Small intestine (tissue), 7 donors: ENCODE measurements around the gene PVR. TPM values are rescaled to one million over a fixed set of nuclear protein-coding genes. Genes with fewer than 3 reads are reported as not detected.
"Not testable (repeated sequence)": the region's sequence is repeated elsewhere in the genome, so short reads cannot be mapped to it uniquely, and the experiment has no call there.

Experiments used
- DNase-seq, 2 donors: peaks; one replicate each; pipeline versions ENCODE4 v3.0.0 to v3.0.0-alpha.2; 2013
- FAIRE-seq: peaks from 2 replicates; lab custom pipeline; 2012; peaks lifted over from hg19 to GRCh38; lab: Jason Lieb, UNC
- H3K27ac ChIP-seq, 3 donors: one replicate each; pipeline ENCODE4 v1.5.1; 2013; ENCODE audit warnings: low read length in 2 of 3, mild to moderate bottlenecking in 2 of 3, control low read depth in 1 of 3, inconsistent platforms in 1 of 3, low read depth in 1 of 3, moderate library complexity in 1 of 3
- H3K27me3 ChIP-seq, 3 donors: one replicate each; pipeline ENCODE4 v1.6.1; 2013; ENCODE audit warnings: low read length in 3 of 3, inconsistent platforms in 1 of 3; ENCODE audit not compliant: control insufficient read depth in 3 of 3, insufficient read depth in 3 of 3
- H3K36me3 ChIP-seq, 3 donors: one replicate each; pipeline ENCODE4 v1.6.1; 2013; ENCODE audit warnings: low read length in 3 of 3, inconsistent platforms in 1 of 3, low read depth in 1 of 3, mild to moderate bottlenecking in 1 of 3, moderate library complexity in 1 of 3; ENCODE audit not compliant: control insufficient read depth in 3 of 3, insufficient read depth in 2 of 3
- H3K4me1 ChIP-seq, 3 donors: one replicate each; pipeline ENCODE4 v1.6.1; 2013; ENCODE audit warnings: low read length in 2 of 3, inconsistent platforms in 1 of 3, low read depth in 1 of 3, mild to moderate bottlenecking in 1 of 3, moderate library complexity in 1 of 3; ENCODE audit not compliant: control insufficient read depth in 3 of 3, insufficient read depth in 2 of 3
- H3K4me3 ChIP-seq, 3 donors: one replicate each; pipeline ENCODE4 v1.5.1; 2013; ENCODE audit warnings: low read length in 3 of 3, control low read depth in 1 of 3, inconsistent platforms in 1 of 3, low read depth in 1 of 3, mild to moderate bottlenecking in 1 of 3, moderate library complexity in 1 of 3
- H3K9me3 ChIP-seq, 2 donors: one replicate each; pipeline ENCODE4 v1.6.1; 2013; ENCODE audit warnings: low read depth in 1 of 2, low read length in 1 of 2; ENCODE audit not compliant: control insufficient read depth in 2 of 2, insufficient read depth in 1 of 2
- WGBS, 3 donors: extraction: QIAGEN DNeasy Blood & Tissue Kit; methylation state at CpG; one replicate each; pipeline ENCODE4 v1.1.7; 2013; 5-methylcytosine and 5-hydroxymethylcytosine counted together
- polyA plus RNA-seq, 4 donors: library from polyadenylated mRNA; stranded (reverse) in 3 of 4; unstranded in 1 of 4; fragments of 200-250 nt in 3 of 4; fragments of 120-200 nt in 1 of 4; gene quantifications; one replicate each; pipeline versions ENCODE4 v1.2.1 to v1.2.3, GENCODE V29; 2013
- donor health status: healthy with polysubstance abuse.
- donor health status: control.
- donor health status: control.
- donor health status: Bipolar disorder and iron deficiency.
- donor health status: healthy.

The PVR gene
- polyA plus RNA-seq, 4 donors = 19.9 to 96.6 (median 24.1) TPM

DNA sequence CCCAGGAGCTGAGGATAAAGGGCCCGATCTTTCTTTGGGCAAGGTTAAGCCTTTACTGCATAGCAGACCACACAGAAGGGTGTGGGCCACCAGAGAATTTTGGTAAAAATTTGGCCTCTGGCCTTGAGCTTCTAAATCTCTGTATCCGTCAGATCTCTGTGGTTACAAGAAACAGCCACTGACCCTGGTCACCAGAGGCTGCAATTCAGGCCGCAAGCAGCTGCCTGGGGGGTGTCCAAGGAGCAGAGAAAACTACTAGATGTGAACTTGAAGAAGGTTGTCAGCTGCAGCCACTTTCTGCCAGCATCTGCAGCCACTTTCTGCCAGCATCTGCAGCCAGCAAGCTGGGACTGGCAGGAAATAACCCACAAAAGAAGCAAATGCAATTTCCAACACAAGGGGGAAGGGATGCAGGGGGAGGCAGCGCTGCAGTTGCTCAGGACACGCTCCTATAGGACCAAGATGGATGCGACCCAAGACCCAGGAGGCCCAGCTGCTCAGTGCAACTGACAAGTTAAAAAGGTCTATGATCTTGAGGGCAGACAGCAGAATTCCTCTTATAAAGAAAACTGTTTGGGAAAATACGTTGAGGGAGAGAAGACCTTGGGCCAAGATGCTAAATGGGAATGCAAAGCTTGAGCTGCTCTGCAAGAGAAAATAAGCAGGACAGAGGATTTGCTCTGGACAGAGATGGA lies 19.1 kb downstream of the PVR start:
- Histone ChIP-seq H3K27me3 (no peaks in the 10 kb centered on the region), H3K9me3 (no peaks in the 10 kb centered on the region), H3K4me3 (no peak overlapping the region), H3K27ac (no peak overlapping the region), H3K4me1 (no peaks in the 10 kb centered on the region), H3K36me3 (peaks cover 8 to 86% (median 18%) of the 10 kb centered on the region in 3 donors)
- FAIRE-seq (no peak), DNase-seq (no peak)
- WGBS, 3 donors = 65 to 85% (median 79%) methylated on average over 7 of the region's 7 CpGs

DNA sequence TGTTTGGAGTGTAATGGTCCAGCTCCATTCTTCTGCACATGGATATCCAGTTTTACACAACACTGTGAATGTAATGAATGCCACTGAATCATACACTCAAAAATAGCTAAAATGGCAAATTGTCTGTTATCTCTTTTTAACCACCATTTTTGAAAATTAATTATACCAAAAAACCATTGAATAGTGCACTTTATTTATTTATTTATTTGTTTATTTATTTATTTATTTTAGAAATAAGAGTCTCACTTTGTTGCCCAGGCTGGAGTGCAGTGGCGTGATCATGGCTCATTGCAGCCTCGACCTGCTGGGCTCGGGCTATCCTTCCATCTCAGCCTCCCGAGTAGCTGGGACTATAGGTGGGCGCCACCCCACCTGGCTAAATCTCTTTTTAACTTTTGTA lies 20.3 kb downstream of the PVR start:
- WGBS, 3 donors = 93 to 97% (median 96%) methylated on average over 5 of the region's 5 CpGs
- no peak for FAIRE-seq

DNA sequence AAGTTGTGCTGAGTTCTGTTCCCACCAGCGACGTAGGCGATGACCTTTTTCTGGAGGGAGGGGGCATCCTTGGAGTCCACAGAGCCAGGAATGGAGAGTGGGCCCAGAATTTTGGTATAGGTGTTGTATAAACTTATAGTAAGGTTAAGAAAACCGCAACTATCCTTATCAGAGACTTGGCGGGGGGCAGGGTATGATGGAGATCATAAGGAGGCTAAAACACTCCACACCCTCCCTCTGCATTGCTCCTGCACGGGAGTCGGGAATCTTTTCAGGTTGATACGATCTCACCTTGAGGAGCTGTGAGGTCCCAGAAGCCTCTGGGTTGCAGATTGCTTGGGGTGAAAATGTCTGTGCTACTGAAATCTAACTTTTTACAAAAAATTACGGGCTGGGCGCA lies 21.3 kb downstream of the PVR start:
- Histone ChIP-seq H3K4me1 (no peaks in the 10 kb centered on the region), H3K9me3 (no peaks in the 10 kb centered on the region), H3K36me3 (peaks cover 4 to 70% (median 15%) of the 10 kb centered on the region in 3 donors), H3K4me3 (no peak overlapping the region), H3K27ac (no peak overlapping the region), H3K27me3 (no peaks in the 10 kb centered on the region)
- DNase-seq (no peak), FAIRE-seq (no peak)
- WGBS, 3 donors = 89 to 93% (median 93%) methylated on average over 10 of the region's 10 CpGs

More for the DNA sequence above, 20.3 kb downstream of the PVR start:
- Histone ChIP-seq H3K9me3 (no peaks in the 10 kb centered on the region), H3K27ac (no peak overlapping the region), H3K36me3 (peaks cover 8 to 74% (median 18%) of the 10 kb centered on the region in 3 donors), H3K4me3 (no peak overlapping the region), H3K4me1 (no peaks in the 10 kb centered on the region), H3K27me3 (no peaks in the 10 kb centered on the region)
- no peak for DNase-seq

DNA sequence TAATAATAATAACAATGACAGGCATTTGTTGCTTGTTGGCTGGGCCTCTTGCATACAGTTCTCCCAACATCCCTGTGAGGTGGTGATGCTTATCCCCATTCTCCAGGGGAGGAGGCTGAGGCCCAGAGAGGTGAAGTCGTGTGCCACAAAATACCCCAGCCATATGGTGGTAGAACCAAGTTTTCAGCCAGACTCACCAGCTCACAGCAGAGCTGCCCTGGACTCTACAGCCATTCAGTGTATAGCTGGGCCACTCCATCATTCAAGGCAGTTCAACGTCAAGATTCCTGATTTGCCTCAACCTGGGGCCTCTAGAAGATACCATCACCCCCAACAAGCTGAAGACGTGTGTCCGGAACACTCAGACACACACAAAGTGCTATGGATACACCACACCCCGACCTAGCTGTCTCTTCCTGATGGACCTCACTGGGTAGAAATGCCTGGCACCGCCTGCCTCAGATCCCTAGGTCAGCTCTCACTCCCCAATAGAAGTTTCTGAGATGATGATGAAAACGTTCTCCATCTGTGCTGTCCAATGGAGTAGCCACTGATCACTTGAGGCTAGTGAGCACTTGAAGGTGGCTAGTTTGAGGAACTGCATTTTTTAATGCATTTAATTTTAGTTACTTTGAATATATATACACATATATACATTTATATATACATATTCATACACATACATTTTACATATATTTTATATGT lies 23.3 kb downstream of the PVR start:
- no peak overlapping the region for H3K27ac ChIP-seq
- H3K27me3 ChIP-seq = no peaks in the 10 kb centered on the region
- no peaks in the 10 kb centered on the region for H3K4me1 ChIP-seq
- H3K9me3 ChIP-seq = no peaks in the 10 kb centered on the region
- no peak for DNase-seq
- 79 to 81% (median 79%) methylated on average over 7 of the region's 7 CpGs for WGBS, 3 donors
- FAIRE-seq = no peak
- peaks cover 4 to 55% (median 8%) of the 10 kb centered on the region in 3 donors for H3K36me3 ChIP-seq
- H3K4me3 ChIP-seq = no peak overlapping the region

DNA sequence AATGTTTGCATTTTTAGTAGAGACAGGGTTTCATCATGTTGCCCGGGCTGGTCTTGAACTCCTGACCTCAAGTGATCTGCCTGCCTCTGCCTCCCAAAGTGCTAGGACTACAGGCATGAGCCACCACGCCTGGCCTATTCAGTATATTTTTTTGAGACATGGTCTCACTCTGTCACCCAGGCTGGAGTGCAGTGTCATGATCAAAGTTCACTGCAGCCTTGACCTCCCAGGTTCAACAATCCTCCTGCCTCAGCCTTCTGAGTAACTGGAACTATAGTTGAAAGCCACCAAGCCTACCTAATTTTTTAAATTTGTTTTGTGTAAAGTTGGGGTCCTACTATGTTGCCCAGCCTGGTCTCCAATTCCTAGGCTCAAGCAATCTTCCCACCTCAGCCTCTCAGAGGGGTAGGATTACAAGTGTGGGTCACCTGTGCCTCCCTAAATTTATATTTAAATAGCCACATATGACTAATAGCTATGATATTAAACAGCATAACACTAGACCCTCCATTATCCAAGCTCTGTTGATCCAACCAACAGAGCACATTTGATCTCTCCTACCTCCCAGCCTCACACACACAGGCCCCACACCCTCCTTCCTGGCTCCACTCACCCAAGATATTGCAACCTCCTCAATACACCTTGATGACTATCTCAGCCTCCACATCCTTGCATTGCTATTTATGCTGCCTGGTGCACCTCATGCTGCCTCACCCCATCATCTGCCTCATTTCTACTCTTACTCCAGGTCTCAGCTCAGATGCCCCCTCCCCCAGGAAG lies 25.5 kb downstream of the PVR start:
- Histone ChIP-seq H3K36me3 (peaks cover 0 to 45% (median 0%) of the 10 kb centered on the region in 3 donors), H3K9me3 (no peaks in the 10 kb centered on the region), H3K27me3 (no peaks in the 10 kb centered on the region), H3K4me1 (no peaks in the 10 kb centered on the region), H3K27ac (no peak overlapping the region), H3K4me3 (no peak overlapping the region)
- 66 to 88% (median 77%) methylated on average over 2 of the region's 2 CpGs for WGBS, 3 donors
- no peak for FAIRE-seq
- peak in 1 of 2 donors; percentile 28 for DNase-seq

DNA sequence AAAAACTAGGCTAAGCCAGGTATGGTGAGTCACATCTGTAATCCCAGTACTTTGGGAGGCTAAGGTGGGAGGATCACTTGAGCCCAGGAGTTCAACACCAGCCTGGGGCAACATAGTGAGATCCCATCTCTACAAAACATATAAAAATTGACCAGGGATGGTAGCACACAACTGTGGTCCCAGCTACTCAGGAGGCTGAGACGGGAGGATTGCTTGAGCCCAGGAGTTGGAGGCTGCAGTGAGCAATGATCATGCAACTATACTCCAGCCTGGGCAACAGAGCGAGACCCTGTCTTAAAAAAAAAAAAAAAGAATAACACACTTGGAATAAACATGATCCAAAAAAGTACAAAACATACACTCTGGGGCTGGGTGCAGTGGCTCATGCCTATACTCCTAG lies 26.3 kb downstream of the PVR start:
- not testable (repeated sequence) for DNase-seq, H3K4me3 ChIP-seq, H3K9me3 ChIP-seq, H3K27me3 ChIP-seq, FAIRE-seq, H3K27ac ChIP-seq, H3K4me1 ChIP-seq
- peaks cover 0 to 44% (median 0%) of the 10 kb centered on the region in 3 donors for H3K36me3 ChIP-seq
- WGBS, 3 donors = 92 to 97% (median 95%) methylated on average over 2 of the region's 2 CpGs

DNA sequence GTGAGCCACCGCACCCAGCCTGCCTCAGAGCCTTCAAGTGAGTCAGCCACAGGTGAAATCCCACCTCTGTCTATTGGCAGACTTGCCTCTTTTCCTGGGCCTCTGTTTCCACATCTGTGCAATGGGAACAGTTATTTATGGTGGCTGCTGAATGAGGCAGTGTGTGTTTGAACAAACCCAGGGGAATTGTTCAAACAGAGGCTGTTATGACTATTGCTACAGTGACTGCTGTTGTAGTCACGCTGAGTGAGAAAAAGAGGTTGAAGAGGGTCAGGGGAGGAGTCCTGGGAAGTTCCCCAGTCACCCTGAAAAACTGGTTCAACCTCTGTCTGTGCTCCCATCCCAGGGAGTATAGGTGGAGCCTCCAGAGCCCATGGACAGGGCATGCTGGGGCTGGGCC lies 27.7 kb downstream of the PVR start, which contains the start of gene CEACAM19:
Gene CEACAM19 (plus strand): TSS at position 83 of the 400 bp plus-strand sequence. CDS start 450 bp downstream, outside the sequence.
- no peaks in the 10 kb centered on the region for H3K4me1 ChIP-seq
- H3K36me3 ChIP-seq = peaks cover 0 to 47% (median 0%) of the 10 kb centered on the region in 3 donors
- 57 to 73% (median 72%) methylated on average over 2 of the region's 2 CpGs for WGBS, 3 donors
- no peaks in the 10 kb centered on the region for H3K27me3 ChIP-seq
- FAIRE-seq (no peak), DNase-seq (no peak)
- H3K4me3 ChIP-seq = no peak within 1 kb of the TSS
- no peak within 1 kb of the TSS for H3K27ac ChIP-seq
- no peaks in the 10 kb centered on the region for H3K9me3 ChIP-seq

DNA sequence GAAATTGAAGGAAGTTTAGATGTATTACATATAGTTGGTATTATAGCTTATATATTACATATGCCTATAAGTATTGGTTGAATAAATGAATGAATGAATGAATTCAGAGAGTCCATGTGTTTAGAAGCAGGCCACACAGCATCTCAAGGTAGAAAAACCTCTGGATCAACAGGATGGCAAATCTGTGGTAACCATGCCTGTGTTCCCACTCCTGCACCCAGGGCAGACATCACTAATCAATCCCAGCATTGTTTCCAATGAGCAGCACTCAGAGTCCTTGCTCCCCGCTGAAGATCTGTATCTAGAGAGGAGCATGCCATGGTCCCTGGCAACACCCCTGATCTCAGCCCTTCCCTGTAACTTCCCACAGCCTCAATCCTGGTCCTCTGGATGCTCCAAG lies 28.5 kb downstream of the PVR start:
- peaks cover 0 to 3% (median 2%) of the 10 kb centered on the region in 3 donors for H3K4me1 ChIP-seq
- H3K36me3 ChIP-seq = peaks cover 0 to 47% (median 0%) of the 10 kb centered on the region in 3 donors
- no peak overlapping the region for H3K27ac ChIP-seq
- no peaks in the 10 kb centered on the region for H3K27me3 ChIP-seq
- 75 to 86% (median 83%) methylated on average over 1 of the region's 1 CpG for WGBS, 3 donors
- H3K4me3 ChIP-seq = no peak overlapping the region
- H3K9me3 ChIP-seq = no peaks in the 10 kb centered on the region
- DNase-seq (no peak), FAIRE-seq (no peak)
